HepG2 (cell line): ENCODE data around the gene NUBP2. TPM values are rescaled to one million over a fixed set of nuclear protein-coding genes. Genes with fewer than 3 reads are reported as not detected.
A peak's percentile ranks its signal among the peaks of the same experiment; 100 is the strongest.

Source experiments
- ATAC-seq: fragments of 200-7000 bp; cut with Tn5 transposase; 3 replicates; pipeline ENCODE4 v1.9.1; 2020; ENCODE audit warnings: mild to moderate bottlenecking, moderate library complexity
- BruUV-seq: library from RNA; stranded (reverse); fragments of 400-500 nt; replicated peaks from 2 replicates; lab custom pipeline; 2021; lab: Mats Ljungman, UMichigan
- CTCF ChIA-PET: fragments of 300-600 bp; formaldehyde crosslinking; extraction: SDS; loops from one replicate; lab custom pipeline; 2021; ENCODE audit warnings: low total read pairs, inconsistent platforms, low intra/inter-chr PET ratio; lab: Yijun Ruan, JAX
- POLR2A ChIA-PET: fragments of 350-600 bp; sonication (Branson Sonifier 250); formaldehyde crosslinking; loops from one replicate; lab custom pipeline; 2020; ENCODE audit warnings: antibody characterized with exemption, inconsistent platforms; lab: Yijun Ruan, JAX
- DNase-seq: peaks from one replicate; pipeline ENCODE4 v3.0.0-alpha.2; 2015; ENCODE audit warnings: low spot score
- FAIRE-seq: peaks from 3 replicates; lab custom pipeline; 2011; peaks lifted over from hg19 to GRCh38; lab: Jason Lieb, UNC
- H2AFZ ChIP-seq: one replicate; pipeline ENCODE4 v1.6.1; 2011; ENCODE audit warnings: low read length, inconsistent platforms
- H3K27ac ChIP-seq: fragments of 300-600 bp; 3 replicates; pipeline ENCODE4 v1.8.0; 2011; ENCODE audit warnings: mixed run types, mild to moderate bottlenecking, mixed read lengths, low read length, inconsistent platforms; ENCODE audit not compliant: insufficient read depth; ENCODE audit errors: extremely low read length
- H3K27me3 ChIP-seq, 2 experiments: fragments of 200-600 bp in 1 of 2; 2 replicates in 1 of 2; 3 replicates in 1 of 2; pipeline versions ENCODE4 v1.6.0 to v1.8.0; 2011; ENCODE audit warnings: low read length in 2 of 2, mild to moderate bottlenecking in 2 of 2, moderate library complexity in 2 of 2, inconsistent platforms in 1 of 2; ENCODE audit not compliant: insufficient read depth in 2 of 2, control insufficient read depth in 1 of 2
- H3K36me3 ChIP-seq, 2 experiments: fragments of 200-600 bp in 1 of 2; replicated peaks in 1 of 2; 2 replicates in 1 of 2; 3 replicates in 1 of 2; pipeline versions ENCODE4 v1.5.1 to v1.8.0; 2011; ENCODE audit warnings: low read length in 2 of 2, inconsistent platforms in 1 of 2; ENCODE audit not compliant: insufficient read depth in 2 of 2, control insufficient read depth in 1 of 2
- H3K4me1 ChIP-seq: 2 replicates; pipeline ENCODE4 v1.5.1; 2012; ENCODE audit warnings: low read length, inconsistent platforms; ENCODE audit not compliant: insufficient read depth
- H3K4me2 ChIP-seq: 2 replicates; pipeline ENCODE4 v1.6.0; 2011; ENCODE audit warnings: low read depth, low read length, inconsistent platforms
- H3K4me3 ChIP-seq, 3 experiments: fragments of 200-600 bp in 1 of 3; sonication (generic), shearing (Covaris generic) in 1 of 3; replicated peaks in 1 of 3; 2 replicates each; pipeline ENCODE4 v1.5.1; 2011 to 2016; ENCODE audit warnings: low read length in 3 of 3, inconsistent platforms in 2 of 3, low read depth in 2 of 3, mild to moderate bottlenecking in 2 of 3, control low read depth in 1 of 3, mixed read lengths in 1 of 3; ENCODE audit not compliant: insufficient read depth in 1 of 3
- H3K79me2 ChIP-seq: one replicate; pipeline ENCODE4 v1.6.1; 2011; ENCODE audit warnings: low read length, inconsistent platforms; ENCODE audit not compliant: insufficient read depth
- H3K9ac ChIP-seq: 2 replicates; pipeline ENCODE4 v1.6.0; 2011; ENCODE audit warnings: mild to moderate bottlenecking, low read depth, low read length, inconsistent platforms; ENCODE audit not compliant: insufficient read depth
- H3K9me3 ChIP-seq: 2 replicates; pipeline ENCODE4 v1.5.1; 2012; ENCODE audit warnings: mild to moderate bottlenecking, low read length
- H4K20me1 ChIP-seq: 2 replicates; pipeline ENCODE4 v1.6.0; 2011; ENCODE audit warnings: inconsistent platforms, mild to moderate bottlenecking, low read length, moderate library complexity; ENCODE audit not compliant: insufficient read depth
- AGO2 ChIP-seq: fragments of 200-400 bp; formaldehyde crosslinking; optimal IDR thresholded peaks from 2 replicates; pipeline ENCODE3; 2017; ENCODE audit warnings: mild to moderate bottlenecking, low read depth, low read length, moderate library complexity
- CREB3 ChIP-seq: sonication (generic); formaldehyde crosslinking; IDR thresholded peaks from 2 replicates; pipeline ENCODE4 v1.5.0; 2020; ENCODE audit warnings: missing genetic modification reagents
- FOSL2 ChIP-seq: sonication (generic); formaldehyde crosslinking; IDR thresholded peaks from 2 replicates; pipeline ENCODE4 v1.4.0; 2020; ENCODE audit warnings: missing genetic modification reagents
- GABPA ChIP-seq, 2 experiments: IDR thresholded peaks; 2 replicates each; pipeline ENCODE4 v1.6.1; 2011 to 2016; ENCODE audit warnings: low read depth in 2 of 2, low read length in 1 of 2, missing biosample characterization in 1 of 2, missing genetic modification characterization in 1 of 2
- HMG20B ChIP-seq: conservative IDR thresholded peaks from 2 replicates; pipeline ENCODE4 v1.6.1; 2016; ENCODE audit warnings: missing genetic modification reagents, missing compliant biosample characterization
- KLF6 ChIP-seq: IDR thresholded peaks from 2 replicates; pipeline ENCODE4 v1.8.0; 2016; ENCODE audit warnings: missing biosample characterization, missing genetic modification reagents
- PTBP1 ChIP-seq: fragments of 200-400 bp; formaldehyde crosslinking; IDR thresholded peaks from 2 replicates; pipeline ENCODE4 v1.6.1; 2018; ENCODE audit warnings: low read length, low read depth; ENCODE audit not compliant: poor library complexity, severe bottlenecking
- RBFOX2 ChIP-seq: fragments of 200-400 bp; formaldehyde crosslinking; IDR thresholded peaks from 2 replicates; pipeline ENCODE4 v1.6.1; 2017; ENCODE audit warnings: low read depth, mild to moderate bottlenecking, low read length
- TBL1XR1 ChIP-seq: fragments of 150-350 bp; IDR thresholded peaks from 2 replicates; pipeline ENCODE4 v1.6.1; 2014; ENCODE audit warnings: borderline replicate concordance, low read length; ENCODE audit not compliant: partially characterized antibody
- TOPORS ChIP-seq: sonication (generic); formaldehyde crosslinking; IDR thresholded peaks from 2 replicates; pipeline ENCODE4 v1.8.0; 2023; ENCODE audit warnings: mild to moderate bottlenecking, missing genetic modification reagents
- ZGPAT ChIP-seq: IDR thresholded peaks from 2 replicates; pipeline ENCODE4 v1.6.1; 2016; ENCODE audit warnings: mild to moderate bottlenecking
- ZNF574 ChIP-seq: sonication (generic); formaldehyde crosslinking; IDR thresholded peaks from 2 replicates; pipeline ENCODE4 v1.4.0; 2020; ENCODE audit warnings: missing genetic modification reagents
- ZNF850 ChIP-seq: sonication (generic); formaldehyde crosslinking; conservative IDR thresholded peaks from 2 replicates; pipeline ENCODE4 v1.9.0; 2021; ENCODE audit warnings: mild to moderate bottlenecking, missing genetic modification reagents
- WGBS: methylation state at CpG from one replicate; pipeline ENCODE4 v1.1.6; 2017; ENCODE audit warnings: low lambda C conversion rate; 5-methylcytosine and 5-hydroxymethylcytosine counted together
- in situ Hi-C: cut with HindIII; loops from 2 replicates; pipeline ENCODE4 v1.10.0; 2017; ENCODE audit warnings: low pct_unique_long_range_greater_than_20kb; ENCODE audit not compliant: extremely low pct_ligation_motif_present
- intact Hi-C: fragments of 100-400 bp; cut with micrococcal nuclease; formaldehyde crosslinking; loops from one replicate; pipeline ENCODE4 v1.10.0; 2022; ENCODE audit not compliant: unreplicated experiment
- polyA plus RNA-seq, 8 experiments: library from polyadenylated mRNA; depleted of rRNA in 3 of 8; stranded (reverse) in 7 of 8; unstranded in 1 of 8; fragments of >200 nt; fragmentation: Illumina TruSeq in 4 of 8; extraction: Trizol in 4 of 8; gene quantifications; 2 replicates each; pipeline versions ENCODE4 v1.2.1 to v1.2.3, GENCODE V29; 2011 to 2016; ENCODE audit warnings: low read depth in 4 of 8, missing spikeins in 1 of 8, mixed read lengths in 1 of 8; ENCODE audit not compliant: insufficient read depth in 1 of 8
- total RNA-seq, 5 experiments: library from RNA; depleted of rRNA; stranded (reverse); fragments of >200 nt; fragmentation: Illumina TruSeq; extraction: Trizol; gene quantifications; 2 replicates each; pipeline ENCODE4 v1.2.3, GENCODE V29; 2016; ENCODE audit warnings: low read depth in 1 of 5

NUBP2 gene
- total and polyA plus RNA-seq, 2 of the 13 experiments (the other 11 are each of a cell fraction or from before 2014, with no cell fraction given): 25.7 to 61.5 TPM

- TF ChIP-seq ZNF574 (CRISPR knock-in tag) (no peak), GABPA (IDR thresholded peaks at IDR 0.05; ENCODE audit: low read depth, low read length) (no peak), GABPA (CRISPR knock-in tag; IDR thresholded peaks at IDR 0.05; ENCODE audit: low read depth) (no peak), ZNF850 (CRISPR knock-in tag) (no peak), TBL1XR1 (no peak), PTBP1 (no peak), FOSL2 (no peak), HMG20B (CRISPR knock-in tag) (no peak), CREB3 (CRISPR knock-in tag) (no peak), TOPORS (no peak)
Measured at GRCh38 chr16:1787056-1787321, 4.2 kb downstream of the NUBP2 start (continued).

- CTCF ChIA-PET: no interaction called here
- peaks cover 4 to 7% of the 10 kb centered on the region in 2 experiments; a peak in 3 of 5 replicates for H3K36me3 ChIP-seq
- FAIRE-seq (no peak), DNase-seq (no peak), ATAC-seq (no peak)
- H3K4me1 ChIP-seq: peaks cover 10% of the 10 kb centered on the region
- BruUV-seq: no TSS peak
- peaks cover 0 to 2% of the 10 kb centered on the region in 2 experiments; a peak in 1 of 5 replicates for H3K27me3 ChIP-seq
- no peak overlapping the region for H3K4me3 ChIP-seq
- peaks cover 26% of the 10 kb centered on the region for H3K79me2 ChIP-seq
- POLR2A ChIA-PET: no interaction called here
- H4K20me1 ChIP-seq: peaks cover 4% of the 10 kb centered on the region; the same call in 1 of the 2 replicates
- 98% methylated on average over 33 of the region's 44 CpGs for WGBS
- in situ Hi-C loops (no loop called here), intact Hi-C loops (no loop called here)
- no peak for TF ChIP-seq KLF6 (CRISPR knock-in tag)
- peak; percentile 43; the same call in 1 of the 2 replicates for TF ChIP-seq RBFOX2
- TF ChIP-seq ZGPAT (CRISPR knock-in tag): no peak
- peak; percentile 60 for TF ChIP-seq AGO2
- no peak overlapping the region for H3K4me2 ChIP-seq
- no peak overlapping the region for H2AFZ ChIP-seq
- no peak overlapping the region for H3K27ac ChIP-seq
- H3K9me3 ChIP-seq: no peaks in the 10 kb centered on the region
- no peak overlapping the region for H3K9ac ChIP-seq
Measured at GRCh38 chr16:1787322-1788094, 4.7 kb downstream of the NUBP2 start.
